Panc1 (cell line): ENCODE results near the gene ORC2.

Experiments
- POLR2AphosphoS5 ChIP-seq: IDR thresholded peaks from 2 replicates; pipeline ENCODE4 v1.6.1; 2012; ENCODE audit warnings: mild to moderate bottlenecking, low read depth, low read length, moderate library complexity
- TF ChIP-seq, protein P1 (sequence below): fragments of 450-650 bp; IDR thresholded peaks from 2 replicates; pipeline ENCODE4 v1.5.1; 2017; ENCODE audit warnings: mild to moderate bottlenecking

DNA sequence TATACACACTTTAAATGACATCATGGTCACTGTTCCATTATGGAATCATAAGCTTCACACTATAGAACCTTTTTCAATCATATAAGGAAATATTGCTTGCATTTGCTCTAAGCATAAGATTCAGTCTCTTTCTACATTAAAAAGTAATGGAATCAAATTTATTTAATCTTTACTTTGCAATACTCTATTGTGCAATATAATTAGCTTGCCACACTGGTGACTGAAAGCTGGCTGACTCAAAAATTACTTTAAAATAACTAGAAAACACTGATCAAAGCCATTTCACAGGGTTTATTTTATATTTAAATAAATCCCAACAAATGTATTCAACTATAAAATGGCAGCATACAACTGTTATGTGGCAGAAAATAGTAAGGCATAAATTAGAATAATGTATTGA lies 13.2 kb upstream of the ORC2 start:
- TF ChIP-seq, protein P1, sequence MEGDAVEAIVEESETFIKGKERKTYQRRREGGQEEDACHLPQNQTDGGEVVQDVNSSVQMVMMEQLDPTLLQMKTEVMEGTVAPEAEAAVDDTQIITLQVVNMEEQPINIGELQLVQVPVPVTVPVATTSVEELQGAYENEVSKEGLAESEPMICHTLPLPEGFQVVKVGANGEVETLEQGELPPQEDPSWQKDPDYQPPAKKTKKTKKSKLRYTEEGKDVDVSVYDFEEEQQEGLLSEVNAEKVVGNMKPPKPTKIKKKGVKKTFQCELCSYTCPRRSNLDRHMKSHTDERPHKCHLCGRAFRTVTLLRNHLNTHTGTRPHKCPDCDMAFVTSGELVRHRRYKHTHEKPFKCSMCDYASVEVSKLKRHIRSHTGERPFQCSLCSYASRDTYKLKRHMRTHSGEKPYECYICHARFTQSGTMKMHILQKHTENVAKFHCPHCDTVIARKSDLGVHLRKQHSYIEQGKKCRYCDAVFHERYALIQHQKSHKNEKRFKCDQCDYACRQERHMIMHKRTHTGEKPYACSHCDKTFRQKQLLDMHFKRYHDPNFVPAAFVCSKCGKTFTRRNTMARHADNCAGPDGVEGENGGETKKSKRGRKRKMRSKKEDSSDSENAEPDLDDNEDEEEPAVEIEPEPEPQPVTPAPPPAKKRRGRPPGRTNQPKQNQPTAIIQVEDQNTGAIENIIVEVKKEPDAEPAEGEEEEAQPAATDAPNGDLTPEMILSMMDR: no peak
- no peak for TF ChIP-seq POLR2AphosphoS5
